Breast epithelium (tissue), 4 donors: ENCODE data around the gene SBK2. TPM values are rescaled to one million over a fixed set of nuclear protein-coding genes. Genes with fewer than 3 reads are reported as not detected.

ENCODE experiments used
- DNase-seq, 2 donors: peaks; one replicate each; pipeline ENCODE4 v3.0.0-alpha.2; 2019; ENCODE audit warnings: low spot score in 2 of 2
- H3K27ac ChIP-seq, 2 donors: fragments of 200-600 bp; sonication (generic) in 1 of 2; one replicate each; pipeline ENCODE4 v1.5.1; 2016 to 2019; ENCODE audit warnings: mild to moderate bottlenecking in 1 of 2
- H3K27me3 ChIP-seq, 2 donors: fragments of 200-600 bp; sonication (generic) in 1 of 2; one replicate each; pipeline versions ENCODE4 v1.5.1 to v1.6.0; 2017 to 2019; ENCODE audit warnings: control low read depth in 1 of 2, mild to moderate bottlenecking in 1 of 2
- H3K36me3 ChIP-seq: fragments of 200-600 bp; one replicate; pipeline ENCODE4 v1.5.1; 2019
- H3K4me1 ChIP-seq, 2 donors: fragments of 200-600 bp; sonication (generic); one replicate each; pipeline ENCODE4 v1.5.1; 2016 to 2019; ENCODE audit warnings: control low read depth in 1 of 2
- H3K4me3 ChIP-seq, 3 donors: fragments of 200-600 bp; sonication (generic); 1 replicate in 2 of 3; 2 replicates in 1 of 3; pipeline ENCODE4 v1.5.1; 2016 to 2019; ENCODE audit warnings: mild to moderate bottlenecking in 3 of 3, moderate library complexity in 2 of 3
- H3K9me3 ChIP-seq, 2 donors: fragments of 200-600 bp; sonication (generic) in 1 of 2; one replicate each; pipeline ENCODE4 v1.5.1; 2016 to 2019; ENCODE audit warnings: control low read depth in 1 of 2
- CTCF ChIP-seq, 3 donors: fragments of 450-650 bp; IDR thresholded peaks; one replicate each; pipeline ENCODE4 v1.5.1; 2016 to 2017; ENCODE audit warnings: antibody characterized with exemption in 3 of 3, mild to moderate bottlenecking in 3 of 3, moderate library complexity in 3 of 3
- POLR2A ChIP-seq: fragments of 450-650 bp; IDR thresholded peaks from one replicate; pipeline ENCODE4 v1.6.1; 2016; ENCODE audit warnings: antibody characterized with exemption, mild to moderate bottlenecking, moderate library complexity
- POLR2AphosphoS5 ChIP-seq, 3 donors: sonication (generic); formaldehyde crosslinking; IDR thresholded peaks; one replicate each; pipeline ENCODE4 v1.6.1; 2017; ENCODE audit warnings: antibody characterized with exemption in 3 of 3
- intact Hi-C: fragments of 100-400 bp; cut with DNase I; formaldehyde crosslinking; loops from one replicate; pipeline ENCODE4 v1.15.1; 2023; ENCODE audit warnings: low total_unique reads
- total RNA-seq, 3 donors: library from RNA; depleted of rRNA; stranded (reverse); fragments of >200 nt; gene quantifications; one replicate each; pipeline ENCODE4 v1.1.0, GENCODE V29; 2016

SBK2 gene
- total RNA-seq, 3 donors from 2014 or later = not detected

DNA sequence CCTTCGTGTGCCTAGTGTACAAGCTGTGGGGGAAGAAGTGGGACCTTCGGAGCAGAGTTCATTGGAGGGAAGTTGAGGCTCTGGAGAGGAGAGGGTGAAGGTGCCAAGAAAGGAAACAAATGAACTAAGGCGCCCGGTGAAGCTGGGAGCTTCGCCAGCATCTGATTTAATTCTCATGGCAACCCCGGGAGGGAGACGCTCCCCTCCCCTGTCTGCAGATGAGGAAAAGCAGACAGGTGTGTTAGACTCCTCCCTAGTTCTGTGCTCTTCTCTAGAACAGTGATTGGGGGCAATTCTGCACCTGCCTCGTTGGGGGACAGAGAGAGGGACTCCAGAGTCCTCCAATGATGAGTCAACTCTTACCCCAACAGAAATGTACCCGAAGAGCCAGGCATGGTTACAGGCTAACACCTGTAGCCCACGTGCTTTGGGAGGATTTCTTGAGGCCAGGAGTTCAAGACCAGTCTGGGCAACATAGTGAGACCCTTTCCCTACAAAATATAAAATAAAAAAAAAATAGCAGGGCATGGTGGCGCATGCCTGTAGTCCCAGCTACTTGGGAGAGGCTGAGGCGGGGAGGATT is 44.5 kb downstream of the SBK2 start:
- intact Hi-C loops = no loop called here
- no peaks in the 10 kb centered on the region for H3K36me3 ChIP-seq
- no peak for TF ChIP-seq CTCF (IDR thresholded peaks at IDR 0.05)
- no peak for TF ChIP-seq POLR2AphosphoS5 (IDR thresholded peaks at IDR 0.05)
- no peak for TF ChIP-seq POLR2A
- H3K4me1 ChIP-seq = peaks cover 0 to 6% of the 10 kb centered on the region in 2 donors
- no peaks in the 10 kb centered on the region for H3K9me3 ChIP-seq
- DNase-seq = no peak
- peaks cover 0 to 11% of the 10 kb centered on the region in 2 donors for H3K27me3 ChIP-seq
- no peak overlapping the region for H3K4me3 ChIP-seq
- H3K27ac ChIP-seq = peak overlapping the region in 1 of 2 donors; percentile 95

GRCh38 chr19:55491546-55492360 is 45.2 kb downstream of the SBK2 start:
- DNase-seq = no peak
- intact Hi-C loops = no loop called here
- no peaks in the 10 kb centered on the region for H3K9me3 ChIP-seq
- peaks cover 0 to 11% of the 10 kb centered on the region in 2 donors for H3K27me3 ChIP-seq
- H3K36me3 ChIP-seq = no peaks in the 10 kb centered on the region
- TF ChIP-seq POLR2A (no peak), CTCF (IDR thresholded peaks at IDR 0.05) (no peak), POLR2AphosphoS5 (IDR thresholded peaks at IDR 0.05) (no peak)
- no peak overlapping the region for H3K4me3 ChIP-seq
- H3K4me1 ChIP-seq = peaks cover 2 to 13% of the 10 kb centered on the region in 2 donors
- peak overlapping the region; percentile 70 to 91 for H3K27ac ChIP-seq

DNA sequence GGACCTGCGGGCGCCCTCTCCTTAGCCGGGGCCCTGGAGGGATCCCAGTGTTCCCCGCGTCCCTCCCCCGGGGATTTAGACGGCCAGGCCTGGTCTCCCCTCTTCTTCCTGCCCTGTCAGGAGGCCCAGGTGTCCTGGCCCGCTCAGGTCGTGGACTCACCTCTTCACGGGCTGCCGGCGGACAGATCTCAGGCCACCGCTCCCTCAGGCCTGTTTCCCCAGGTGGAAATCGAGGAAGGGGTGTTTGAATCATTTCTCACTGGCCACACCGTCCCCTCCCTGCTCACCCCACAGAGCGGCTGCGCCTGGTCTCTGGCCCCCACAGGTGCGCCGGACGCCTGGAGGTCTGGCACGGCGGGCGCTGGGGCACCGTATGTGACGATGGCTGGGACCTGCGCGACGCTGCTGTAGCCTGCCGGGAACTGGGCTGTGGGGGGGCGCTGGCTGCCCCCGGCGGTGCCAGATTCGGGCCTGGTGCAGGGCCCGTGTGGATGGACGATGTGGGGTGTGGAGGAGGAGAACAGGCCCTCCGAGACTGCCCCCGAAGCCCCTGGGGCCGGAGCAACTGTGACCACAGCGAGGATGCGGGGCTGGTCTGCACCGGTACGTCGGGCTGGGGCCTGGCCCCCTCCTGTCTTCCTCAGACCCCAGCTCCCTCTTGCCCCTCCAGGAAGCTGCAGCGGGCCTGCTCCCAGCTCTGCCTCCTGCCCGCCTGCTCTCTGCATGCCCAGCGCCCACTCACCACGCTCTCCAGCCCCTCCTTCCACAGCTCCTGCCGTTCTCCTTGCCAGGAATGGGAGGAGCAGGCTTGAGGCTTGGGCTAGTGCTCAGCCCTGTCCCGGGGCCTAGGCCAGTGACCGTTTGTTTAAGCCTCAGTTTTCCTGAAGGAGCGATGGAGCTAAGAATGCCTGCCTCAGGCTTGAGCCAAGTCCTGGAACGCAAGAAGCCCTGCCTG is 46.2 kb downstream of the SBK2 start:
- DNase-seq = no peak
- no peak for TF ChIP-seq POLR2A
- no peak for TF ChIP-seq CTCF (IDR thresholded peaks at IDR 0.05)
- no peak for TF ChIP-seq POLR2AphosphoS5 (IDR thresholded peaks at IDR 0.05)
- H3K9me3 ChIP-seq = no peaks in the 10 kb centered on the region
- H3K36me3 ChIP-seq = no peaks in the 10 kb centered on the region
- intact Hi-C loops = no loop called here
- H3K27me3 ChIP-seq = peaks cover 0 to 11% of the 10 kb centered on the region in 2 donors
- peak overlapping the region in 1 of 3 donors; percentile 22 for H3K4me3 ChIP-seq
- peaks cover 12 to 21% of the 10 kb centered on the region in 2 donors for H3K4me1 ChIP-seq
- H3K27ac ChIP-seq = peak overlapping the region; percentile 70 to 91

DNA sequence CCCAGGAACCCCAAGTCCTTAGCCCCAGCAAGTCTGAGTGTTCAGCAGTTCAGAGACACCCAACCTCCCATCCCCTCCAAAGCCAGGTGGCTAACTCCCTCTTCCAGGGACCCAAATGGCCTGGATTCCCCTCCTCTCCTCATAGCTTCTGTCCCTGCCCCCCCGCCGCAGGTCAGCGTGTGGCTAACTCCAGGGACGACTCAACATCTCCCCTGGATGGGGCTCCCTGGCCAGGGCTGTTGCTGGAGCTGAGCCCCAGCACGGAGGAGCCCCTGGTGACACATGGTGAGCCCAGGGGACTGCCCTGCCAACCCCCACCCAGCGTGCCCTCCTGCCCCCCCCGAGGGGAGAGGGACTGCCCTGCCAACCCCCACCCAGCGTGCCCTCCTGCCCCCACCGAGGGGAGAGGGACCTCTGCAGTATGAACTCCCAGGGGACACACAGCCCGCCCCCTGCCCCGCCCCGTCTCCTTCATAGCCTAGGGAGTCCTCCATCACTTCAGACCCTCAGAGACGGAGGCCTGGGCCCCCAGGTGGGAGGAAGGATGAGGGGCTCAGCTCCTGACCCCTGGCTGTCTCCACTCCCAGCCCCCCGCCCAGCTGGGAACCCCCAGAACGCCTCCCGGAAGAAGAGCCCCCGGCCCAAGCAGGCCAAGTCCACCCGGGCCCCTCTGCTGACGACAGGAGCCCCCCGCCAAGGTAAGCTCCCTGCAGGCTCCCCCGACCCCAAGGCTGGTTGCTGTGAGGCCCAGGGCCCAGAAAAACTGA is 47.0 kb downstream of the SBK2 start:
- Histone ChIP-seq H3K4me1 (peaks cover 17 to 23% of the 10 kb centered on the region in 2 donors), H3K36me3 (no peaks in the 10 kb centered on the region), H3K27ac (peak overlapping the region; percentile 33 to 96), H3K9me3 (no peaks in the 10 kb centered on the region), H3K4me3 (peak overlapping the region in 1 of 3 donors; percentile 22), H3K27me3 (peaks cover 0 to 11% of the 10 kb centered on the region in 2 donors)
- no peak for DNase-seq
- intact Hi-C loops = no loop called here
- TF ChIP-seq POLR2AphosphoS5 (IDR thresholded peaks at IDR 0.05) = no peak
- no peak for TF ChIP-seq CTCF (IDR thresholded peaks at IDR 0.05)
- TF ChIP-seq POLR2A = no peak
